HG03558 (cell line): Measurements from ENCODE around the gene CNBP.
"Not testable (repeated sequence)": the region's sequence is repeated elsewhere in the genome, so short reads cannot be mapped to it uniquely, and the experiment has no call there.

Experiments
- ATAC-seq: cut with Tn5 transposase; IDR thresholded peaks from one replicate; pipeline ENCODE4 v1.9.1; 2021; ENCODE audit warnings: moderate number of reproducible peaks; ENCODE audit not compliant: unreplicated experiment; ENCODE audit errors: extremely low read depth

Gene CNBP

GRCh38 chr3:129183569-129184395 is at the start of gene CNBP:
TSS of gene CNBP (minus strand) at chr3:129183896. CDS start at chr3:129171757, 12,139 bp downstream.
- peak; percentile 72 for ATAC-seq

DNA sequence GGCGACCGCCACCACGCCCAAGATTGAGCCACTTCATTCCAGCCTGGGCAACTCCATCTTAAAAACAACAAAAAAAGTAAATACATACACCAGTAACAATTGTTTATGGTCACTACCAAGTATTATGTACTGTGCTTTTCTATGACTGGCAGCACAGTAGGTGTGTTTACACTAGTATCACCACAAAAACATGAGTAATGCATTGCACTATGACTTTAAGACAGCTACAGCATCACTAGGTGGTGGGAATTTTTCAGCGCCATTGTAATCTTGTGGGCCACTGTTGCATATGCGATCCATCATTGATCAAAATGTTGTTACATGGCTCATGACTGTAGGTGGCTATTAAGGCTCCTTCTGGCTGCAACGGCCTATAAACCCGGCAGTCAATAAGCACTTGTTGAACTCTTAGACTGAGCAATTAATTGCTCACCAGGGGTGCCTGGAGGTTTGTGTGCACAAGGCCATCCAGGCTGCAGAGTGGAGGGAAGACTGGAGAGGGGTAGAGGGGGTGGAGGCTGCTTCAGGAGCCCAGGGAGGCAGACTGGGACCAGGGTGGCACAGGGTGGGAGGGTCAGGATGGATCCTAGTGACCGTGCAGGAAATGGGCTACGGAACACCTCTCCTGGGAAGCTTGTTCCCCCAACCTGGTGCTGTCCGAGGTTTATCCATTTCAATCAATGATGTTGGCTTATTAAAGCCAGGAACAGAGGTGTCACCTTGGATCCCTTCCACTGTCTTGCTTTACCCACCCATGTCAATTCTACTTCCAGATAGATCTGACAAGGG is 47.8 kb upstream of the CNBP start:
- ATAC-seq: no peak

- ATAC-seq: no peak
These were observed 46.8 kb upstream of the CNBP start for GRCh38 chr3:129230311-129231019.

DNA sequence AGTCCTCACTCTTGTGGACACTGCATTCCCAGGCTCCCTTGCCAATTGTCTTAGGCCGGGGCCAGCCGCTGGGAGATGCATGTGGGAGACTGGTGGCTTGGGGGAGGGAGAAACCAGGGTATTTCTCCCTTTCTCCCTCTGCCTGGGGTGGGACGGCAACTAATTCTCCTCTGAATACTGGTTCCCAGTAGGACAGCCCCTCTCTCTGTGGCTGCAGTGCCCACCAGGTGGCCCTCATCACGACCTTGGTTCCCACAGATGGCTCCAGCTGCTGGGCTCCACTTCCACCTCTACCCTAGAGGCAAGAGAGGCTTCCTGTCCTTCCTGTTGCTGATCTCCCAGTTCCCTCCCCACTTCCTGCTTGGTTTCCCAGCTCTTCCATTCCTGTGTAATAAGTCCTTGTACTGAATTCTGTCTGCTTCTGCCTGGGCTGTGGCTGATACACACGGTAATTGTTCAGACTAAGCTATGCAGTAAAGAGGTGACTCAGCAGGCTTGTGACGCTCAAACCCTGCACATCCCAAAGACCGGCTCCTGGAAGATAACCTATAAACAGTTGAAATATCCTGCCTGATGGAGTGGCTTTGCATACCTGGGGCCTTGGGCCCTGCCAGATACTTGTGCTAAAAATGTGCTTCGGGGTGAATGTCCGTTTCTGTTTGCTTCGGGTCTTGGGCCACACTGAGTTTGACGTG is 45.3 kb upstream of the CNBP start:
- ATAC-seq: no peak

GRCh38 chr3:129226374-129226773 is 42.7 kb upstream of the CNBP start:
- ATAC-seq: no peak

DNA sequence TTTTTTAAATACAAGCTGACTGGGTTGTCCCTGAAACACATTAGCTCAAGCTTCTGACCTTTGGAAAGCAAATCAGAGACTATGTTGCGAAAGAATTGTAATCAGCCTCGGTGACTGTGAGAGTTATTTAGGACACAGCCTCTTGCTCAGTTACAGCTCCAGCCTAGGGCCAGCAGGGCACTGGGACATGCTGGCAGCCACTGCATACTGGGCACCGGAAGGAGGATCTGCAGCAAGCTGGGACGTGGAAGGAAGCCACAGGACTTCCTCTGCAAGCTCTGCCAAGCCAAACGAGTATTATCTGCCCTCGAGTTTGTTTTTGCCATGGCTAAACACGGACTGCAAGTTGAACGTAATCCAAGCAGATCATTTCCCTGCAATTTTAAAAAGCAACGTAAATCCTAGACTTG is 41.3 kb upstream of the CNBP start:
- ATAC-seq: no peak

DNA sequence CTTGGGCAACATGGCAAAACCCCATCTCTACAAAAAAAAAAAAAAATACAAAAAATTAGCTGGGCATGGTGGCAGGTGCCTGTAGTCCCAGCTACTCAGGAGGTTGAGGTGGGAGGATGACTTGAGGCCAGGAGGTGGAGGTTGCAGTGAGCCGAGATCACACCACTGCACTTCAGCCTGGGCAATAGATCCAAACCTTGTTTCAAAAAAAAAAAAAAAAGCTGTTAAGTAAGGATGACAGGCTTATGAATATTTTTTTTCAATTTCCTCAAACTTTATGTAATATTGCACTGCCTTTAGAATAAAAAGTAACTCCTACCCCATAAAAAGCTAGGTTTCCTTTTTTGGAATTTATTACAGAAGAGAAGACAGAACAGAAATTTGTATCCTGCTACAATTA is 40.7 kb upstream of the CNBP start:
- not testable (repeated sequence) for ATAC-seq

GRCh38 chr3:129218742-129219141 is 35.0 kb upstream of the CNBP start:
- ATAC-seq: no peak

DNA sequence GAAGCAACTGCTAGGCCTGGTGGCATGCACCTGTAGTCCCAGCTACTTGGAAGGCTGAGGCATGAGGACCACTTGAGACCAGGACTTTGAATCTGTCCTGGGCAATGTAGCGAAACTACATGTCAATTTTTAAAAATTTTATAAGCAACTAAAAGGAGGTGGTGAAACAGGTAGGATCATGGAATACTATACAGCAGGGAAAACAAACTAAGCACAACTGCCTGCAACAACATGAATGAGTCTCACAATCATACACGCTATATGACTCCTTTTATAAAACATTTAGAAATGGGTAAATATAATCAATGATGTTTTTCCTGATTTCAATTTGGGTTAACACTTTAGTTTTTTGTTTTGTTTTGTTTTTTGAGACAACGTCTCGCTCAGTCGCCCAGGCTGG is 29.5 kb upstream of the CNBP start:
- ATAC-seq: no peak

GRCh38 chr3:129211772-129212171 is 28.1 kb upstream of the CNBP start:
- ATAC-seq: no peak

DNA sequence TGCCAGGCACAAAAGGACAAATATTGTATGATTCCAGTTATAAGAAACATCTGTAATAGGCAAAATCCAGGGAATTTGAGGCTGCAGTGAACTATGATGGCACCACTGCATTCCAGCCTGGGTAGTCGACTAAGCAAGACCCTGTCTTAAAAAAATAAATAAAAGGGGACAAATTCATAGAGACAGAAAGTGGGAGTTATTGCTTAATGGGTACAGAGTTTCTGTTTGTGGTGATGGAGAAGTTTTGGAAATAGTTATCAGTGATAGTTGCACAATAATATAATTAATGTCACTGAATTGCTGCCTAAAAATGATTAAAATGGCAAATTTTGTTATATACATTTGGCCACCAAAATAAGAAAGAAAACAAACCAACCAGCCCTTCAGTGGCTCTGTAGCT is 27.6 kb upstream of the CNBP start:
- ATAC-seq: no peak

DNA sequence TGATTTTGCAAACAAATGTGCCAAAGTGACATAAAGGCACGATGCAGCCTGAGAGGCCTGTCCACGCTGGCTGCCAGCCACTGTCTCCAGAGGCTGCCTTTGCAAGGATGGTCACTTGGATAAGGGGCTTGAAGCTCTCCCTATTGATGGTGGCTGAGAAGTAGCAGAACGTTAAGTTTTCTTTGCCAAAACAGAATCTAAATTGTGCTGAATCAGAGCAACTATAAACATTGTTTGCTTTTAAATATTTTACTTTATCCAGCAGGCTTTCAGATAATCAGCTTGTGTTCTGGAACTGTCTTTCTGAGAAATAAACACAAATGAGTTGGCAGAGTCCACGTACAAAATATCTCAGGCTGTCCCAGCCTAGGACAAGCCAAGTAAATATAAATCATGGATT is 23.8 kb upstream of the CNBP start:
- ATAC-seq: no peak

- ATAC-seq: no peak
These were observed 21.6 kb upstream of the CNBP start for GRCh38 chr3:129205109-129205832.

GRCh38 chr3:129204473-129204872 is 20.8 kb upstream of the CNBP start:
- ATAC-seq: no peak

- no peak for ATAC-seq
These were observed 15.7 kb upstream of the CNBP start for GRCh38 chr3:129199366-129199765.

- no peak for ATAC-seq
These were observed 13.6 kb upstream of the CNBP start for GRCh38 chr3:129197321-129197720.

- ATAC-seq: no peak
These were observed 12.9 kb upstream of the CNBP start for GRCh38 chr3:129196601-129197000.

GRCh38 chr3:129195731-129196256 is 12.1 kb upstream of the CNBP start:
- ATAC-seq: no peak

GRCh38 chr3:129189793-129190192 is 6.1 kb upstream of the CNBP start:
- ATAC-seq: not testable (repeated sequence)
